Activated effector memory CD4-positive, alpha-beta T cell treated with Interleukin-2 at 50 U/mL for 16 hours (primary cell): ENCODE results near the gene FBRS.
"Not testable (repeated sequence)": the region's sequence is repeated elsewhere in the genome, so short reads cannot be mapped to it uniquely, and the experiment has no call there.

Experiments used
- DNase-seq: peaks from one replicate; pipeline ENCODE4 v3.0.0-alpha.2; 2020

The FBRS gene

GRCh38 chr16:30700491-30700890 is 42.3 kb downstream of the FBRS start:
- DNase-seq, result no peak

- DNase-seq, result no peak
Measured at GRCh38 chr16:30700971-30701370, 42.7 kb downstream of the FBRS start.

GRCh38 chr16:30703071-30703470 is 44.8 kb downstream of the FBRS start:
- not testable (repeated sequence) for DNase-seq

GRCh38 chr16:30703971-30704370 is 45.7 kb downstream of the FBRS start:
- DNase-seq, result no peak

- DNase-seq, result no peak
Measured at GRCh38 chr16:30706046-30706445, 47.8 kb downstream of the FBRS start.

- no peak for DNase-seq
Measured at GRCh38 chr16:30710971-30711370, 52.7 kb downstream of the FBRS start.

- no peak for DNase-seq
Measured at GRCh38 chr16:30711712-30712111, 53.5 kb downstream of the FBRS start.

- DNase-seq, result peak; percentile 10
Measured at GRCh38 chr16:30715750-30716445, 57.7 kb downstream of the FBRS start.

GRCh38 chr16:30720086-30720485 is 61.9 kb downstream of the FBRS start:
- no peak for DNase-seq
